K562 (cell line): ENCODE results near the gene KRT82. TPM values are rescaled to one million over a fixed set of nuclear protein-coding genes. Genes with fewer than 3 reads are reported as not detected.

Source experiments
- ATAC-seq: fragments of 200-7000 bp; cut with Tn5 transposase; 3 replicates; pipeline ENCODE4 v1.9.1; 2020; ENCODE audit warnings: moderate library complexity
- BruUV-seq: library from RNA; stranded (reverse); fragments of 400-500 nt; replicated peaks from 2 replicates; lab custom pipeline; 2021; lab: Mats Ljungman, UMichigan
- CTCF ChIA-PET: fragments of 300-600 bp; formaldehyde crosslinking; extraction: SDS; loops from one replicate; lab custom pipeline; 2021; ENCODE audit warnings: low intra/inter-chr PET ratio; lab: Yijun Ruan, JAX
- POLR2A ChIA-PET: fragments of 300-600, 350-650 bp; sonication (Branson Sonifier 250); formaldehyde crosslinking; extraction: SDS; loops from one replicate; lab custom pipeline; 2021; ENCODE audit warnings: antibody characterized with exemption, inconsistent platforms; lab: Yijun Ruan, JAX
- DNase-seq, 4 experiments: peaks; one replicate each; pipeline versions ENCODE4 v3.0.0 to v3.0.0-alpha.2; 2011 to 2018; ENCODE audit warnings: low spot score in 3 of 4, mixed read lengths in 3 of 4; ENCODE audit errors: extremely low read depth in 1 of 4
- FAIRE-seq: peaks from 2 replicates; lab custom pipeline; 2011; peaks lifted over from hg19 to GRCh38; lab: Jason Lieb, UNC
- H2AFZ ChIP-seq: 2 replicates; pipeline ENCODE4 v1.6.0; 2011; ENCODE audit warnings: low read depth, low read length, control low read depth, inconsistent platforms
- H3K27ac ChIP-seq: fragments of 200-600 bp; 3 replicates; pipeline ENCODE4 v1.8.0; 2011; ENCODE audit warnings: low read depth, mild to moderate bottlenecking, control low read depth, inconsistent platforms, low read length, moderate library complexity, mixed read lengths; ENCODE audit errors: extremely low read depth
- H3K27me3 ChIP-seq, 2 experiments: fragments of 300-600 bp in 1 of 2; 2 replicates in 1 of 2; 3 replicates in 1 of 2; pipeline versions ENCODE4 v1.6.0 to v1.8.0; 2011; ENCODE audit warnings: inconsistent platforms in 2 of 2, low read length in 2 of 2, mild to moderate bottlenecking in 1 of 2, mixed read lengths in 1 of 2, moderate library complexity in 1 of 2; ENCODE audit not compliant: control insufficient read depth in 2 of 2, insufficient read depth in 2 of 2
- H3K36me3 ChIP-seq: fragments of 300-600 bp; 3 replicates; pipeline ENCODE4 v1.8.0; 2011; ENCODE audit warnings: mild to moderate bottlenecking, low read length, inconsistent platforms; ENCODE audit not compliant: control insufficient read depth, insufficient read depth
- H3K4me1 ChIP-seq, 2 experiments: fragments of 200-600 bp in 1 of 2; replicated peaks in 1 of 2; 2 replicates in 1 of 2; 3 replicates in 1 of 2; pipeline versions ENCODE4 v1.5.1 to v1.8.0; 2011; ENCODE audit warnings: inconsistent platforms in 2 of 2, low read length in 2 of 2, mild to moderate bottlenecking in 1 of 2, mixed read lengths in 1 of 2, moderate library complexity in 1 of 2; ENCODE audit not compliant: control insufficient read depth in 2 of 2, insufficient read depth in 2 of 2
- H3K4me2 ChIP-seq: 2 replicates; pipeline ENCODE4 v1.6.1; 2011; ENCODE audit warnings: low read length, control low read depth, inconsistent platforms, mixed read lengths; ENCODE audit not compliant: insufficient read depth
- H3K4me3 ChIP-seq: fragments of 200-600 bp; sonication (generic), shearing (Covaris generic); 2 replicates; pipeline ENCODE4 v1.5.1; 2016; ENCODE audit warnings: control low read depth, inconsistent platforms
- H3K79me2 ChIP-seq: fragments of 200-600 bp; 3 replicates; pipeline ENCODE4 v1.8.0; 2011; ENCODE audit warnings: low read length, inconsistent platforms; ENCODE audit not compliant: control insufficient read depth, insufficient read depth
- H3K9ac ChIP-seq, 2 experiments: 2 replicates each; pipeline versions ENCODE4 v1.6.0 to v1.6.1; 2011; ENCODE audit warnings: low read depth in 2 of 2, low read length in 2 of 2, control low read depth in 1 of 2, inconsistent platforms in 1 of 2, mild to moderate bottlenecking in 1 of 2, mixed read lengths in 1 of 2; ENCODE audit not compliant: insufficient read depth in 1 of 2
- H3K9me1 ChIP-seq: one replicate; pipeline ENCODE4 v1.6.0; 2011; ENCODE audit warnings: inconsistent platforms, mild to moderate bottlenecking, low read length, moderate library complexity; ENCODE audit not compliant: control insufficient read depth, insufficient read depth
- H3K9me3 ChIP-seq: replicated peaks from 2 replicates; pipeline ENCODE4 v1.5.1; 2011; ENCODE audit warnings: low read depth, low read length, inconsistent platforms; ENCODE audit not compliant: control insufficient read depth, insufficient read depth
- H4K20me1 ChIP-seq: replicated peaks from 2 replicates; pipeline ENCODE4 v1.6.1; 2011; ENCODE audit warnings: low read length, inconsistent platforms, mixed read lengths; ENCODE audit not compliant: control insufficient read depth, insufficient read depth
- DMBX1 ChIP-seq: fragments of 250-450 bp; sonication (Bioruptor Pico); IDR thresholded peaks from 2 replicates; pipeline ENCODE4 v1.8.0; 2022; ENCODE audit warnings: inconsistent platforms, mild to moderate bottlenecking, moderate library complexity, borderline replicate concordance
- ERF ChIP-seq: fragments of 450-650 bp; formaldehyde crosslinking; IDR thresholded peaks from 2 replicates; pipeline ENCODE4 v1.4.0; 2020; ENCODE audit warnings: mild to moderate bottlenecking, mixed read lengths
- FOXJ3 ChIP-seq: sonication (generic); formaldehyde crosslinking; IDR thresholded peaks from 2 replicates; pipeline ENCODE4 v1.4.0; 2020; ENCODE audit warnings: mild to moderate bottlenecking, missing genetic modification reagents
- HCFC1 ChIP-seq: IDR thresholded peaks from 2 replicates; pipeline ENCODE4 v1.6.1; 2012; ENCODE audit warnings: low read depth, low read length, improper control_type of control experiment
- HDGF ChIP-seq: fragments of 450-650 bp; IDR thresholded peaks from 2 replicates; pipeline ENCODE4 v1.6.1; 2016
- HMG20B ChIP-seq: fragments of 250-450 bp; sonication (Bioruptor Pico); IDR thresholded peaks from 2 replicates; pipeline ENCODE4 v1.5.0; 2021; ENCODE audit warnings: mild to moderate bottlenecking
- MLLT1 ChIP-seq, 2 experiments: fragments of 450-650 bp; IDR thresholded peaks; 2 replicates each; pipeline ENCODE4 v1.6.1; 2016
- POLR2G ChIP-seq: fragments of 200-400 bp; formaldehyde crosslinking; IDR thresholded peaks from 2 replicates; pipeline ENCODE4 v1.6.1; 2017; ENCODE audit warnings: low read depth, mild to moderate bottlenecking, antibody characterized with exemption, low read length, moderate library complexity
- TAF7 ChIP-seq: fragments of 450-650 bp; IDR thresholded peaks from 2 replicates; pipeline ENCODE4 v1.6.1; 2016; ENCODE audit warnings: missing genetic modification characterization, missing compliant biosample characterization
- ZNF212 ChIP-seq: fragments of 450-650 bp; formaldehyde crosslinking; IDR thresholded peaks from 2 replicates; pipeline ENCODE4 v1.4.0; 2020; ENCODE audit warnings: mild to moderate bottlenecking
- ZNF717 ChIP-seq: fragments of 250-450 bp; sonication (Bioruptor Pico); IDR thresholded peaks from 2 replicates; pipeline ENCODE4 v1.5.0; 2021
- WGBS: fragments of 100-300 bp; shearing (Covaris generic); methylation state at CpG from one replicate; pipeline ENCODE4 v1.1.6; 2016; ENCODE audit warnings: low coverage, mixed read lengths; ENCODE audit not compliant: insufficient coverage; ENCODE audit errors: missing lambda C conversion rate; 5-methylcytosine and 5-hydroxymethylcytosine counted together
- in situ Hi-C: fragments of 300-500 bp; cut with MboI; formaldehyde crosslinking; loops from 4 replicates; pipeline ENCODE4 v1.15.0; 2018; ENCODE audit warnings: inconsistent platforms, mixed read lengths
- intact Hi-C: fragments of 100-400 bp; cut with micrococcal nuclease; formaldehyde crosslinking; loops from 2 replicates; pipeline ENCODE4 v1.14.2; 2022
- polyA plus RNA-seq, 8 experiments: library from polyadenylated mRNA; depleted of rRNA in 4 of 8; stranded (reverse) in 5 of 8; unstranded in 3 of 8; fragments of >200 nt; fragmentation: Nextera tagmentation in 2 of 8; fragmentation: Illumina TruSeq in 1 of 8; extraction: Ambion mirVana in 2 of 8; extraction: Trizol in 1 of 8; gene quantifications; 2 replicates each; pipeline versions ENCODE4 v1.2.1 to v1.2.3, GENCODE V29; 2011 to 2014; ENCODE audit warnings: inconsistent platforms in 1 of 8, missing spikeins in 1 of 8
- total RNA-seq, 7 experiments: library from RNA; depleted of rRNA in 6 of 7; stranded (reverse); fragments of >200 nt in 6 of 7; fragmentation: Illumina TruSeq in 2 of 7; extraction: Trizol in 2 of 7; gene quantifications; 2 replicates each; pipeline versions ENCODE4 v1.2.1 to v1.2.3, GENCODE V29; 2011 to 2021; ENCODE audit warnings: low replicate concordance in 1 of 7
- TF ChIP-seq, protein P1 (sequence below): IDR thresholded peaks from 3 replicates; pipeline ENCODE4 v1.6.1; 2011; ENCODE audit warnings: borderline replicate concordance, mild to moderate bottlenecking, moderate library complexity; ENCODE audit not compliant: insufficient read length; ENCODE audit errors: extremely low read depth
- TF ChIP-seq, protein P2 (sequence below): sonication (generic); formaldehyde crosslinking; IDR thresholded peaks from 2 replicates; pipeline ENCODE4 v1.8.1; 2023; ENCODE audit warnings: mild to moderate bottlenecking, missing genetic modification reagents

KRT82 gene
- total and polyA plus RNA-seq, 9 of the 15 experiments (the other 6 are each of a cell fraction or from before 2014, with no cell fraction given) = not detected

GRCh38 chr12:52383331-52383730 lies 22.8 kb downstream of the KRT82 start:
- Histone ChIP-seq H3K9me3 (no peaks in the 10 kb centered on the region), H3K4me3 (no peak overlapping the region), H3K9ac (no peak overlapping the region), H3K27ac (no peak overlapping the region), H3K4me2 (no peak overlapping the region), H2AFZ (no peak overlapping the region), H3K79me2 (no peaks in the 10 kb centered on the region), H3K36me3 (no peaks in the 10 kb centered on the region), H4K20me1 (no peaks in the 10 kb centered on the region), H3K27me3 (peaks cover 5 to 59% of the 10 kb centered on the region in 2 experiments; a peak in 4 of 5 replicates), H3K9me1 (no peaks in the 10 kb centered on the region), H3K4me1 (peaks cover 0 to 5% of the 10 kb centered on the region in 2 experiments; a peak in 1 of 5 replicates)
- no TSS peak for BruUV-seq
- no peak for DNase-seq
- intact Hi-C loops = no loop called here
- in situ Hi-C loops = loop anchor here (5.0 kb wide), 2 partner anchors 494 to 599 kb away; no protein-coding TSS in a partner anchor
- no peak for FAIRE-seq
- ATAC-seq = no peak
- TF ChIP-seq, protein P1, sequence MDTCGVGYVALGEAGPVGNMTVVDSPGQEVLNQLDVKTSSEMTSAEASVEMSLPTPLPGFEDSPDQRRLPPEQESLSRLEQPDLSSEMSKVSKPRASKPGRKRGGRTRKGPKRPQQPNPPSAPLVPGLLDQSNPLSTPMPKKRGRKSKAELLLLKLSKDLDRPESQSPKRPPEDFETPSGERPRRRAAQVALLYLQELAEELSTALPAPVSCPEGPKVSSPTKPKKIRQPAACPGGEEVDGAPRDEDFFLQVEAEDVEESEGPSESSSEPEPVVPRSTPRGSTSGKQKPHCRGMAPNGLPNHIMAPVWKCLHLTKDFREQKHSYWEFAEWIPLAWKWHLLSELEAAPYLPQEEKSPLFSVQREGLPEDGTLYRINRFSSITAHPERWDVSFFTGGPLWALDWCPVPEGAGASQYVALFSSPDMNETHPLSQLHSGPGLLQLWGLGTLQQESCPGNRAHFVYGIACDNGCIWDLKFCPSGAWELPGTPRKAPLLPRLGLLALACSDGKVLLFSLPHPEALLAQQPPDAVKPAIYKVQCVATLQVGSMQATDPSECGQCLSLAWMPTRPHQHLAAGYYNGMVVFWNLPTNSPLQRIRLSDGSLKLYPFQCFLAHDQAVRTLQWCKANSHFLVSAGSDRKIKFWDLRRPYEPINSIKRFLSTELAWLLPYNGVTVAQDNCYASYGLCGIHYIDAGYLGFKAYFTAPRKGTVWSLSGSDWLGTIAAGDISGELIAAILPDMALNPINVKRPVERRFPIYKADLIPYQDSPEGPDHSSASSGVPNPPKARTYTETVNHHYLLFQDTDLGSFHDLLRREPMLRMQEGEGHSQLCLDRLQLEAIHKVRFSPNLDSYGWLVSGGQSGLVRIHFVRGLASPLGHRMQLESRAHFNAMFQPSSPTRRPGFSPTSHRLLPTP = no peak
- TF ChIP-seq TAF7 (tag) (no peak), HMG20B (CRISPR knock-in tag) (no peak), ZNF717 (CRISPR knock-in tag) (no peak), HCFC1 (no peak), HDGF (no peak), MLLT1 (IDR thresholded peaks at IDR 0.05) (no peak), DMBX1 (CRISPR knock-in tag) (no peak), FOXJ3 (CRISPR knock-in tag) (no peak), ZNF212 (no peak), ERF (CRISPR knock-in tag) (no peak), POLR2G (no peak)
- TF ChIP-seq, protein P2, sequence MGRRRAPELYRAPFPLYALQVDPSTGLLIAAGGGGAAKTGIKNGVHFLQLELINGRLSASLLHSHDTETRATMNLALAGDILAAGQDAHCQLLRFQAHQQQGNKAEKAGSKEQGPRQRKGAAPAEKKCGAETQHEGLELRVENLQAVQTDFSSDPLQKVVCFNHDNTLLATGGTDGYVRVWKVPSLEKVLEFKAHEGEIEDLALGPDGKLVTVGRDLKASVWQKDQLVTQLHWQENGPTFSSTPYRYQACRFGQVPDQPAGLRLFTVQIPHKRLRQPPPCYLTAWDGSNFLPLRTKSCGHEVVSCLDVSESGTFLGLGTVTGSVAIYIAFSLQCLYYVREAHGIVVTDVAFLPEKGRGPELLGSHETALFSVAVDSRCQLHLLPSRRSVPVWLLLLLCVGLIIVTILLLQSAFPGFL (CRISPR knock-in tag) = no peak
- ChIA-PET POLR2A (no interaction called here), CTCF (no interaction called here)
- whole genome bisulfite sequencing = 0% methylated on average over 3 of the region's 3 CpGs
